H9 (cell line): ENCODE results near the gene SLC17A9. TPM values are rescaled to one million over a fixed set of nuclear protein-coding genes. Genes with fewer than 3 reads are reported as not detected.
A peak's percentile ranks its signal among the peaks of the same experiment; 100 is the strongest.

Source experiments
- DNase-seq: peaks from one replicate; pipeline ENCODE4 v3.0.0-alpha.2; 2017
- H2AFZ ChIP-seq: one replicate; pipeline ENCODE4 v1.6.1; 2013; ENCODE audit warnings: mild to moderate bottlenecking, low read length, control low read depth, moderate library complexity
- H2AK5ac ChIP-seq: 2 replicates; pipeline ENCODE4 v1.6.1; 2013; ENCODE audit warnings: low read length, control low read depth, mixed read lengths; ENCODE audit not compliant: insufficient read length
- H2BK120ac ChIP-seq: one replicate; pipeline ENCODE4 v1.6.1; 2013; ENCODE audit warnings: low read depth, mild to moderate bottlenecking, low read length, control low read depth, inconsistent platforms; ENCODE audit not compliant: poor library complexity, severe bottlenecking
- H2BK12ac ChIP-seq: 2 replicates; pipeline ENCODE4 v1.6.1; 2013; ENCODE audit warnings: low read length, control low read depth, mixed read lengths, low read depth; ENCODE audit not compliant: insufficient read length
- H2BK15ac ChIP-seq: 2 replicates; pipeline ENCODE4 v1.6.1; 2013; ENCODE audit warnings: low read depth, low read length, control low read depth
- H2BK20ac ChIP-seq: one replicate; pipeline ENCODE4 v1.6.1; 2013; ENCODE audit warnings: low read depth, mild to moderate bottlenecking, low read length, control low read depth, inconsistent platforms; ENCODE audit not compliant: poor library complexity, severe bottlenecking
- H2BK5ac ChIP-seq: 2 replicates; pipeline ENCODE4 v1.6.1; 2013; ENCODE audit warnings: low read length, control low read depth, mixed read lengths; ENCODE audit not compliant: insufficient read length
- H3K14ac ChIP-seq: 2 replicates; pipeline ENCODE4 v1.6.1; 2013; ENCODE audit warnings: low read length, control low read depth; ENCODE audit not compliant: insufficient read depth
- H3K18ac ChIP-seq: 2 replicates; pipeline ENCODE4 v1.6.1; 2013; ENCODE audit warnings: low read depth, mild to moderate bottlenecking, mixed read lengths, low read length, control low read depth; ENCODE audit not compliant: insufficient read length
- H3K23ac ChIP-seq: 2 replicates; pipeline ENCODE4 v1.6.1; 2013; ENCODE audit warnings: low read length, control low read depth, mixed read lengths, low read depth; ENCODE audit not compliant: insufficient read length
- H3K23me2 ChIP-seq: 2 replicates; pipeline ENCODE4 v1.6.1; 2013; ENCODE audit warnings: low read depth, mild to moderate bottlenecking, mixed read lengths, low read length, control low read depth; ENCODE audit not compliant: insufficient read length, poor library complexity, severe bottlenecking
- H3K27ac ChIP-seq: 2 replicates; pipeline ENCODE4 v1.5.1; 2013; ENCODE audit warnings: low read length, control low read depth, mixed read lengths, low read depth; ENCODE audit not compliant: insufficient read length
- H3K27me3 ChIP-seq: 2 replicates; pipeline ENCODE4 v1.6.1; 2013; ENCODE audit warnings: low read length, control low read depth, inconsistent platforms; ENCODE audit not compliant: insufficient read depth
- H3K4ac ChIP-seq: 2 replicates; pipeline ENCODE4 v1.6.1; 2013; ENCODE audit warnings: low read depth, mild to moderate bottlenecking, control low read depth, inconsistent platforms, low read length, moderate library complexity
- H3K4me1 ChIP-seq: 2 replicates; pipeline ENCODE4 v1.6.1; 2013; ENCODE audit warnings: low read length, control low read depth, inconsistent platforms; ENCODE audit not compliant: insufficient read depth
- H3K4me2 ChIP-seq: 2 replicates; pipeline ENCODE4 v1.6.1; 2013; ENCODE audit warnings: low read length, control low read depth, mixed read lengths; ENCODE audit not compliant: insufficient read length, insufficient read depth
- H3K56ac ChIP-seq: 2 replicates; pipeline ENCODE4 v1.6.1; 2013; ENCODE audit warnings: low read depth, mild to moderate bottlenecking, mixed read lengths, low read length, control low read depth; ENCODE audit not compliant: insufficient read length
- H3K79me1 ChIP-seq: 2 replicates; pipeline ENCODE4 v1.6.1; 2013; ENCODE audit warnings: low read depth, mild to moderate bottlenecking, moderate library complexity, low read length, control low read depth, inconsistent platforms; ENCODE audit not compliant: insufficient read depth, poor library complexity, severe bottlenecking
- H3K79me2 ChIP-seq: 2 replicates; pipeline ENCODE4 v1.6.1; 2013; ENCODE audit warnings: low read length, control low read depth, inconsistent platforms; ENCODE audit not compliant: insufficient read depth
- H3K9ac ChIP-seq: 2 replicates; pipeline ENCODE4 v1.6.1; 2013; ENCODE audit warnings: low read length, control low read depth, mixed read lengths; ENCODE audit not compliant: insufficient read length; ENCODE audit errors: extremely low read depth
- H3K9me3 ChIP-seq: one replicate; pipeline ENCODE4 v1.6.1; 2013; ENCODE audit warnings: low read depth, low read length, inconsistent platforms; ENCODE audit not compliant: control insufficient read depth
- H3T11ph ChIP-seq: one replicate; pipeline ENCODE4 v1.6.1; 2013; ENCODE audit warnings: mild to moderate bottlenecking, low read length, control low read depth, inconsistent platforms
- H4K20me1 ChIP-seq: one replicate; pipeline ENCODE4 v1.6.1; 2013; ENCODE audit not compliant: control insufficient read depth, insufficient read length, insufficient read depth
- H4K5ac ChIP-seq: 2 replicates; pipeline ENCODE4 v1.6.1; 2013; ENCODE audit warnings: low read depth, mild to moderate bottlenecking, mixed read lengths, low read length, control low read depth; ENCODE audit not compliant: insufficient read length
- H4K8ac ChIP-seq: replicated peaks from 2 replicates; pipeline ENCODE4 v1.6.1; 2013; ENCODE audit warnings: low read length, control low read depth, mixed read lengths, low read depth; ENCODE audit not compliant: insufficient read length
- H4K91ac ChIP-seq: 2 replicates; pipeline ENCODE4 v1.6.1; 2013; ENCODE audit warnings: low read depth, mild to moderate bottlenecking, moderate library complexity, mixed read lengths, low read length, control low read depth; ENCODE audit not compliant: insufficient read length
- H3K27ac Mint-ChIP-seq, 3 experiments: 2 replicates in 2 of 3; 3 replicates in 1 of 3; pipeline ENCODE4 v1.8.0; 2020 to 2021; ENCODE audit warnings: mixed read lengths in 3 of 3, mild to moderate bottlenecking in 1 of 3, moderate library complexity in 1 of 3
- H3K27me3 Mint-ChIP-seq: 2 replicates; pipeline ENCODE4 v1.8.0; 2021; ENCODE audit warnings: low read depth, mild to moderate bottlenecking, moderate library complexity, mixed read lengths
- H3K36me3 Mint-ChIP-seq, 3 experiments: 2 replicates in 2 of 3; 3 replicates in 1 of 3; pipeline ENCODE4 v1.8.0; 2020 to 2021; ENCODE audit warnings: low read depth in 3 of 3, mixed read lengths in 3 of 3; ENCODE audit not compliant: insufficient read depth in 1 of 3
- H3K4me1 Mint-ChIP-seq, 2 experiments: 2 replicates each; pipeline ENCODE4 v1.8.0; 2020; ENCODE audit warnings: mixed read lengths in 2 of 2
- H3K4me3 Mint-ChIP-seq, 2 experiments: 2 replicates in 1 of 2; 3 replicates in 1 of 2; pipeline ENCODE4 v1.8.0; 2020 to 2021; ENCODE audit warnings: mild to moderate bottlenecking in 2 of 2, mixed read lengths in 2 of 2, moderate library complexity in 1 of 2
- H3K9me3 Mint-ChIP-seq, 2 experiments: 2 replicates in 1 of 2; 3 replicates in 1 of 2; pipeline ENCODE4 v1.8.0; 2020; ENCODE audit warnings: mild to moderate bottlenecking in 2 of 2, mixed read lengths in 2 of 2, moderate library complexity in 1 of 2
- CTCF ChIP-seq: fragments of 200-600 bp; sonication (generic); conservative IDR thresholded peaks from 3 replicates; pipeline ENCODE4 v1.8.0; 2021; ENCODE audit warnings: antibody characterized with exemption, mild to moderate bottlenecking
- WGBS: extraction: QIAGEN DNeasy Blood & Tissue Kit; methylation state at CpG from one replicate; pipeline ENCODE4 v1.1.7; 2013; ENCODE audit warnings: missing lambda C conversion rate, low lambda C conversion rate, mixed read lengths; ENCODE audit not compliant: insufficient read length; ENCODE audit errors: extremely low coverage; 5-methylcytosine and 5-hydroxymethylcytosine counted together
- total RNA-seq: library from RNA; stranded (reverse); gene quantifications from 2 replicates; pipeline ENCODE4 v1.2.1, GENCODE V29; 2021

The SLC17A9 gene
- total RNA-seq, 1 experiment from 2014 or later: 20.9 TPM

- no peak overlapping the region for H4K5ac ChIP-seq
- H2BK20ac ChIP-seq: no peak overlapping the region
- no peak overlapping the region for H2AK5ac ChIP-seq
- H3K27ac ChIP-seq: no peak overlapping the region
- H3K56ac ChIP-seq: no peak overlapping the region
- no peak overlapping the region for H2BK120ac ChIP-seq
- H3K79me2 ChIP-seq: no peaks in the 10 kb centered on the region
- no peak for DNase-seq
- H2BK5ac ChIP-seq: no peak overlapping the region
- no peak overlapping the region for H3K9ac ChIP-seq
- no peak for TF ChIP-seq CTCF
- peaks cover 31% of the 10 kb centered on the region for H3K27me3 Mint-ChIP-seq
- H2BK15ac ChIP-seq: no peak overlapping the region
- no peak overlapping the region for H3K23ac ChIP-seq
- peaks cover 17 to 27% of the 10 kb centered on the region in 2 experiments for H3K4me1 Mint-ChIP-seq
- no peaks in the 10 kb centered on the region for H3K27me3 ChIP-seq
- H4K8ac ChIP-seq: no peak overlapping the region
- no peak overlapping the region; a peak in 1 of 5 replicates for H3K4me3 Mint-ChIP-seq
- no peak overlapping the region for H2BK12ac ChIP-seq
- no peak overlapping the region for H4K91ac ChIP-seq
- no peaks in the 10 kb centered on the region for H3K23me2 ChIP-seq
- H3K79me1 ChIP-seq: no peaks in the 10 kb centered on the region
- H3K4me2 ChIP-seq: no peak overlapping the region
- H3K4ac ChIP-seq: no peak overlapping the region
- H4K20me1 ChIP-seq: no peaks in the 10 kb centered on the region
- no peaks in the 10 kb centered on the region; the same call in 1 of the 2 replicates for H3K4me1 ChIP-seq
- H3K9me3 Mint-ChIP-seq: peaks cover 30 to 32% of the 10 kb centered on the region in 2 experiments
- H3K27ac Mint-ChIP-seq: peak overlapping the region in 1 of 3 experiments; percentile 32; a peak in 1 of 7 replicates
- H3K36me3 Mint-ChIP-seq: peaks cover 12 to 34% (median 12%) of the 10 kb centered on the region in 3 experiments
- no peaks in the 10 kb centered on the region for H3K9me3 ChIP-seq
- H2AFZ ChIP-seq: no peak overlapping the region
- no peak overlapping the region for H3K14ac ChIP-seq
- no peak overlapping the region for H3T11ph ChIP-seq
- no peak overlapping the region for H3K18ac ChIP-seq
- WGBS: no CpG with 5 or more reads among the region's 25 CpGs
Observed at GRCh38 chr20:63017826-63018411, 65.4 kb downstream of the SLC17A9 start.

Other genes starting within 250 kb of the SLC17A9 start
- 0.07 and 0.11 TPM in 2 replicates for gene NTSR1, start 243.9 kb upstream of the SLC17A9 start, total RNA-seq
- gene MRGBP, start 156.2 kb upstream of the SLC17A9 start, total RNA-seq: 14.6 and 16.3 TPM in 2 replicates
- 33.0 and 33.1 TPM in 2 replicates for gene OGFR, start 147.9 kb upstream of the SLC17A9 start, total RNA-seq
- gene COL9A3, start 135.7 kb upstream of the SLC17A9 start, total RNA-seq: 137 and 150 TPM in 2 replicates
- 15.9 and 16.4 TPM in 2 replicates for gene TCFL5, start 90.9 kb upstream of the SLC17A9 start, total RNA-seq
- 85.9 TPM in 2 replicates for gene DIDO1, start 26.2 kb upstream of the SLC17A9 start, total RNA-seq
- 60.9 and 62.9 TPM in 2 replicates for gene GID8, start 14.6 kb upstream of the SLC17A9 start, total RNA-seq
- 0.22 and 0.35 TPM in 2 replicates for gene BHLHE23, start 54.3 kb downstream of the SLC17A9 start, total RNA-seq